Prostate gland (tissue), 2 donors: Measurements from ENCODE around the gene TRIO. TPM values are rescaled to one million over a fixed set of nuclear protein-coding genes. Genes with fewer than 3 reads are reported as not detected.

Source experiments
- DNase-seq: peaks from one replicate; pipeline ENCODE4 v3.0.0-alpha.2; 2019; ENCODE audit warnings: low spot score
- H3K27ac ChIP-seq, 2 donors: fragments of 200-600 bp; sonication (generic); 2 replicates each; pipeline ENCODE4 v1.5.1; 2017 to 2019
- H3K27me3 ChIP-seq: fragments of 200-600 bp; sonication (generic); replicated peaks from 2 replicates; pipeline ENCODE4 v1.5.1; 2019; ENCODE audit not compliant: insufficient read depth
- H3K36me3 ChIP-seq, 2 donors: fragments of 200-600 bp; sonication (generic); 1 replicate in 1 of 2; 2 replicates in 1 of 2; pipeline versions ENCODE4 v1.5.1 to v1.8.1; 2017 to 2019
- H3K4me1 ChIP-seq: fragments of 200-600 bp; sonication (generic); replicated peaks from 2 replicates; pipeline ENCODE4 v1.5.1; 2019
- H3K4me3 ChIP-seq, 2 donors: fragments of 200-600 bp; sonication (generic); 2 replicates each; pipeline ENCODE4 v1.5.1; 2017 to 2019
- H3K9me3 ChIP-seq: fragments of 200-600 bp; sonication (generic); 2 replicates; pipeline ENCODE4 v1.5.1; 2017
- CTCF ChIP-seq, 4 experiments: fragments of 200-600 bp in 2 of 4; fragments of 450-650 bp in 2 of 4; sonication (generic) in 2 of 4; IDR thresholded peaks; 1 replicate in 3 of 4; 2 replicates in 1 of 4; pipeline ENCODE4 v1.5.1; 2016 to 2019; ENCODE audit warnings: antibody characterized with exemption in 4 of 4, mild to moderate bottlenecking in 2 of 4, moderate library complexity in 2 of 4
- POLR2A ChIP-seq: fragments of 450-650 bp; IDR thresholded peaks from one replicate; pipeline ENCODE4 v1.6.1; 2016; ENCODE audit warnings: antibody characterized with exemption, mild to moderate bottlenecking
- POLR2AphosphoS5 ChIP-seq: sonication (generic); formaldehyde crosslinking; IDR thresholded peaks from one replicate; pipeline ENCODE4 v1.6.1; 2017; ENCODE audit warnings: antibody characterized with exemption
- WGBS: methylation state at CpG from one replicate; pipeline ENCODE4 v1.1.5; 2018; 5-methylcytosine and 5-hydroxymethylcytosine counted together
- intact Hi-C: fragments of 100-400 bp; cut with DNase I; formaldehyde crosslinking; loops from one replicate; pipeline ENCODE4 v1.14.2; 2022
- total RNA-seq, 2 donors: library from RNA; depleted of rRNA; stranded (reverse); fragments of >200 nt; gene quantifications; one replicate each; pipeline ENCODE4 v1.1.0, GENCODE V29; 2016

The TRIO gene
- total RNA-seq, 2 donors from 2014 or later = 90.3 to 197 TPM

GRCh38 chr5:14407746-14408175 is 264.6 kb downstream of the TRIO start:
- 60% methylated on average over 5 of the region's 5 CpGs for WGBS
- no peak for TF ChIP-seq CTCF (IDR thresholded peaks at IDR 0.05)
- no peak for TF ChIP-seq POLR2AphosphoS5
- TF ChIP-seq POLR2A = no peak

GRCh38 chr5:14408969-14409586 is 265.9 kb downstream of the TRIO start:
- peaks cover 0 to 6% of the 10 kb centered on the region in 2 donors for H3K36me3 ChIP-seq

More at GRCh38 chr5:14407746-14408175, 264.6 kb downstream of the TRIO start:
- H3K4me1 ChIP-seq = no peaks in the 10 kb centered on the region
- H3K36me3 ChIP-seq = peaks cover 0 to 6% of the 10 kb centered on the region in 2 donors
- no peaks in the 10 kb centered on the region for H3K9me3 ChIP-seq
- peak overlapping the region in 1 of 2 donors; percentile 44 for H3K27ac ChIP-seq
- H3K27me3 ChIP-seq = no peaks in the 10 kb centered on the region
- intact Hi-C loops = loop anchor here (5.0 kb wide), 1 partner anchor 35 kb away; no protein-coding TSS in a partner anchor
- DNase-seq = no peak
- no peak overlapping the region for H3K4me3 ChIP-seq

GRCh38 chr5:14410068-14410393 is 266.9 kb downstream of the TRIO start:
- intact Hi-C loops = no loop called here
- H3K36me3 ChIP-seq = peaks cover 0 to 6% of the 10 kb centered on the region in 2 donors
- no peak for TF ChIP-seq POLR2AphosphoS5
- TF ChIP-seq POLR2A = no peak
- TF ChIP-seq CTCF (IDR thresholded peaks at IDR 0.05) = no peak
- peak overlapping the region in 1 of 2 donors; percentile 51 for H3K27ac ChIP-seq
- DNase-seq = no peak
- H3K4me1 ChIP-seq = no peaks in the 10 kb centered on the region
- H3K27me3 ChIP-seq = no peaks in the 10 kb centered on the region
- no peaks in the 10 kb centered on the region for H3K9me3 ChIP-seq
- no peak overlapping the region for H3K4me3 ChIP-seq
- WGBS = 78% methylated on average over 12 of the region's 12 CpGs

More at GRCh38 chr5:14408969-14409586, 265.9 kb downstream of the TRIO start:
- intact Hi-C loops = loop anchor here (5.0 kb wide), 1 partner anchor 33 kb away; no protein-coding TSS in a partner anchor
- TF ChIP-seq CTCF (IDR thresholded peaks at IDR 0.05) = no peak
- no peak for DNase-seq
- 86% methylated on average over 14 of the region's 14 CpGs for WGBS
- Histone ChIP-seq H3K4me3 (no peak overlapping the region), H3K4me1 (no peaks in the 10 kb centered on the region), H3K27me3 (no peaks in the 10 kb centered on the region), H3K9me3 (no peaks in the 10 kb centered on the region), H3K27ac (no peak overlapping the region)

GRCh38 chr5:14410394-14411201 is 267.5 kb downstream of the TRIO start:
- no peak overlapping the region for H3K4me3 ChIP-seq
- TF ChIP-seq POLR2A = no peak
- no peak for TF ChIP-seq POLR2AphosphoS5
- TF ChIP-seq CTCF (IDR thresholded peaks at IDR 0.05) = no peak
- H3K9me3 ChIP-seq = no peaks in the 10 kb centered on the region
- intact Hi-C loops = no loop called here
- no peak for DNase-seq
- peak overlapping the region; percentile 10 to 51 for H3K27ac ChIP-seq
- peaks cover 0 to 6% of the 10 kb centered on the region in 2 donors for H3K36me3 ChIP-seq
- H3K27me3 ChIP-seq = no peaks in the 10 kb centered on the region
- 51% methylated on average over 18 of the region's 18 CpGs for WGBS
- H3K4me1 ChIP-seq = no peaks in the 10 kb centered on the region
